T-helper 1 cell (primary cell): ENCODE data around the gene LATS1.
"Not testable (repeated sequence)": the region's sequence is repeated elsewhere in the genome, so short reads cannot be mapped to it uniquely, and the experiment has no call there.

Experiments
- DNase-seq, 5 donors: peaks; one replicate each; pipeline ENCODE4 v3.0.0-alpha.2; 2012 to 2020
- total RNA-seq, 4 donors: gene quantifications; one replicate each; lab custom pipeline; 2026; lab: John Stamatoyannopoulos, UW

LATS1 gene
- 61.3 to 79.4 (median 70.0) reads per million in 4 donors for total RNA-seq

GRCh38 chr6:149717588-149718458 is at the start of gene LATS1:
LATS1 (minus strand) TSS chr6:149718101; CDS start chr6:149702126, 15,975 bp downstream.
- peak; percentile 85 to 92 (median 89) for DNase-seq

- DNase-seq = no peak
These were observed 48.4 kb upstream of the LATS1 start for GRCh38 chr6:149766156-149766769.

GRCh38 chr6:149763866-149764265 is 46.0 kb upstream of the LATS1 start:
- no peak for DNase-seq

GRCh38 chr6:149761438-149761837 is 43.5 kb upstream of the LATS1 start:
- no peak for DNase-seq

- DNase-seq = no peak
These were observed 38.3 kb upstream of the LATS1 start for GRCh38 chr6:149756261-149756636.

GRCh38 chr6:149755300-149756260 is 37.7 kb upstream of the LATS1 start:
- no peak for DNase-seq

GRCh38 chr6:149754548-149754947 is 36.6 kb upstream of the LATS1 start:
- DNase-seq = no peak

- DNase-seq = not testable (repeated sequence)
These were observed 35.4 kb upstream of the LATS1 start for GRCh38 chr6:149753374-149753637.

GRCh38 chr6:149752600-149753373 is 34.9 kb upstream of the LATS1 start:
- no peak for DNase-seq

- not testable (repeated sequence) for DNase-seq
These were observed 34.0 kb upstream of the LATS1 start for GRCh38 chr6:149751920-149752319.

- DNase-seq = no peak
These were observed 33.3 kb upstream of the LATS1 start for GRCh38 chr6:149751239-149751638.

- DNase-seq = peak; percentile 20 to 52 (median 29)
These were observed 32.3 kb upstream of the LATS1 start for GRCh38 chr6:149750136-149750609.

GRCh38 chr6:149749594-149750135 is 31.8 kb upstream of the LATS1 start, which contains the start of gene PCMT1:
PCMT1 (plus strand) TSS chr6:149749741; CDS start chr6:149749902, 161 bp downstream.
- DNase-seq = peak; percentile 80 to 92 (median 85)

- not testable (repeated sequence) for DNase-seq
These were observed 31.2 kb upstream of the LATS1 start for GRCh38 chr6:149749082-149749593.

GRCh38 chr6:149746147-149746946 is 28.4 kb upstream of the LATS1 start, which contains the start of gene NUP43:
NUP43 (minus strand) TSS chr6:149746529; CDS start chr6:149746495, 34 bp downstream.
- DNase-seq = peak; percentile 71 to 93 (median 82)

GRCh38 chr6:149745252-149745651 is 27.4 kb upstream of the LATS1 start:
- DNase-seq = not testable (repeated sequence)

- no peak for DNase-seq
These were observed 17.0 kb upstream of the LATS1 start for GRCh38 chr6:149734915-149735314.

- no peak for DNase-seq
These were observed 15.3 kb upstream of the LATS1 start for GRCh38 chr6:149733089-149733720.

- no peak for DNase-seq
These were observed 11.9 kb upstream of the LATS1 start for GRCh38 chr6:149729824-149730223.
